ENCODE results near the gene STX1B.
"Not testable (repeated sequence)": the region's sequence is repeated elsewhere in the genome, so short reads cannot be mapped to it uniquely, and the experiment has no call there.

Gene STX1B

GRCh38 chr16:30953511-30954124 is 56.8 kb downstream of the STX1B start:
- peak in 2 of 3 donors; percentile 27 to 50 for DNase-seq (ENCODE audit: low read depth in 2 of 3, low spot score in 1 of 3)

GRCh38 chr16:30953111-30953510 is 57.3 kb downstream of the STX1B start:
- no peak for DNase-seq (ENCODE audit: low read depth in 2 of 3, low spot score in 1 of 3)

GRCh38 chr16:30951750-30952149 is 58.7 kb downstream of the STX1B start:
- DNase-seq (ENCODE audit: low read depth in 2 of 3, low spot score in 1 of 3) = no peak

GRCh38 chr16:30951193-30951592 is 59.2 kb downstream of the STX1B start:
- DNase-seq (ENCODE audit: low read depth in 2 of 3, low spot score in 1 of 3) = no peak

GRCh38 chr16:30950516-30951065 is 59.8 kb downstream of the STX1B start:
- DNase-seq (ENCODE audit: low read depth in 2 of 3, low spot score in 1 of 3) = no peak

GRCh38 chr16:30949650-30950515 is 60.6 kb downstream of the STX1B start:
- DNase-seq (ENCODE audit: low read depth in 2 of 3, low spot score in 1 of 3) = peak in 1 of 3 donors; percentile 29

GRCh38 chr16:30948667-30949649 is 61.5 kb downstream of the STX1B start, which contains the start of gene ORAI3:
Gene ORAI3, plus strand, starts transcription at chr16:30949068. Its CDS starts 222 bp downstream, at chr16:30949290.
- DNase-seq (ENCODE audit: low read depth in 2 of 3, low spot score in 1 of 3) = peak in 1 of 3 donors; percentile 41

- DNase-seq (ENCODE audit: low read depth in 2 of 3, low spot score in 1 of 3) = no peak
Measured at GRCh38 chr16:30947859-30948666, 62.4 kb downstream of the STX1B start.

- DNase-seq (ENCODE audit: low read depth in 2 of 3, low spot score in 1 of 3) = no peak
Measured at GRCh38 chr16:30947541-30947858, 62.9 kb downstream of the STX1B start.

GRCh38 chr16:30946671-30947540 is 63.5 kb downstream of the STX1B start:
- DNase-seq (ENCODE audit: low read depth in 2 of 3, low spot score in 1 of 3) = no peak

- no peak for DNase-seq (ENCODE audit: low read depth in 2 of 3, low spot score in 1 of 3)
Measured at GRCh38 chr16:30944352-30944751, 66.1 kb downstream of the STX1B start.

- DNase-seq (ENCODE audit: low read depth in 2 of 3, low spot score in 1 of 3) = no peak
Measured at GRCh38 chr16:30942426-30942806, 68.0 kb downstream of the STX1B start.

- peak in 2 of 3 donors; percentile 51 to 56 for DNase-seq (ENCODE audit: low read depth in 2 of 3, low spot score in 1 of 3)
Measured at GRCh38 chr16:30941600-30942425, 68.6 kb downstream of the STX1B start.

GRCh38 chr16:30939571-30939970 is 70.9 kb downstream of the STX1B start:
- not testable (repeated sequence) for DNase-seq (ENCODE audit: low read depth in 2 of 3, low spot score in 1 of 3)

Data from stimulated activated CD4-positive, alpha-beta T cell treated with anti-CD3 and anti-CD28 coated beads, Interleukin-12 subunit alpha, Interleukin-12 subunit beta, amount 100 ng/mL, for 48 hours (primary cell).